ENCODE data around the gene ABTB2.

DNA sequence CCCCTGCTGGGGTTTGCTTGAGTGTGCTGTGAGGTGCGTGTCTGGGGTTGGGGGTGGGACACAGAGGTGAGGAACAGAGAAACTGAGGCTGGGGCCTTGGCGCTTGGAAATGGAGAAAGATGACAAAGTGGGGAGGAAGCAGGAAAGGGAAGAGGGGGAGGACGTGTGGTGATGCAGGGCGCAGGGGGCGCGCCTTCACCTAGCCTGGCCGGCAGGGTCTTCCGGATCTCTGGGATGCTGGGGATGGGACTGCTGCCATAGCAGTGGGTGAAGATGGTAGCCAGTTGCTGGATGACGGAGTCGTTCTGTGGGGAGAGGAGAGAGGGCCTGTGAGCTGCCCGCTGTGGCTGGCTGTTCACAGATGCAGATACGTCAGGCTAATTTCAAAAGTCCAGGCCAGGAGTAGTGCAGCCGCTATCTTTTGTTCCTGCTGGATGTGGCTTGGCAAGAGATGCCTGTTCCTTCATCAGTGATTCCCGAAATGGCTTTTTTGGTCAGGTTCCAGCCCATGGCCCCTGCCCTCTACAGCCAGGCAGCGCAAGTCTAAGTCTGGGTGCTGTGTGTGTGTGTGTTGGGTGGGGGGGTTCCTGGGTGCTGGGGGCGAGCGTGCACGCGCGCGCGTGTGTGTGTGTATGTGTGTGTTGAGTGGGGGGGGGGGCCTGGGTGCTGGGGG, 197.6 kb downstream of the ABTB2 start:
- TF ChIP-seq, protein P1, sequence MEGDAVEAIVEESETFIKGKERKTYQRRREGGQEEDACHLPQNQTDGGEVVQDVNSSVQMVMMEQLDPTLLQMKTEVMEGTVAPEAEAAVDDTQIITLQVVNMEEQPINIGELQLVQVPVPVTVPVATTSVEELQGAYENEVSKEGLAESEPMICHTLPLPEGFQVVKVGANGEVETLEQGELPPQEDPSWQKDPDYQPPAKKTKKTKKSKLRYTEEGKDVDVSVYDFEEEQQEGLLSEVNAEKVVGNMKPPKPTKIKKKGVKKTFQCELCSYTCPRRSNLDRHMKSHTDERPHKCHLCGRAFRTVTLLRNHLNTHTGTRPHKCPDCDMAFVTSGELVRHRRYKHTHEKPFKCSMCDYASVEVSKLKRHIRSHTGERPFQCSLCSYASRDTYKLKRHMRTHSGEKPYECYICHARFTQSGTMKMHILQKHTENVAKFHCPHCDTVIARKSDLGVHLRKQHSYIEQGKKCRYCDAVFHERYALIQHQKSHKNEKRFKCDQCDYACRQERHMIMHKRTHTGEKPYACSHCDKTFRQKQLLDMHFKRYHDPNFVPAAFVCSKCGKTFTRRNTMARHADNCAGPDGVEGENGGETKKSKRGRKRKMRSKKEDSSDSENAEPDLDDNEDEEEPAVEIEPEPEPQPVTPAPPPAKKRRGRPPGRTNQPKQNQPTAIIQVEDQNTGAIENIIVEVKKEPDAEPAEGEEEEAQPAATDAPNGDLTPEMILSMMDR (IDR thresholded peaks at IDR 0.05): no peak
- no peak for TF ChIP-seq EP300 (IDR thresholded peaks at IDR 0.05)
- TF ChIP-seq POLR2AphosphoS5 (IDR thresholded peaks at IDR 0.05): no peak

All from upper lobe of left lung (tissue), 4 donors.